Measurements from ENCODE around the gene PCNT.

The PCNT gene, protein sequence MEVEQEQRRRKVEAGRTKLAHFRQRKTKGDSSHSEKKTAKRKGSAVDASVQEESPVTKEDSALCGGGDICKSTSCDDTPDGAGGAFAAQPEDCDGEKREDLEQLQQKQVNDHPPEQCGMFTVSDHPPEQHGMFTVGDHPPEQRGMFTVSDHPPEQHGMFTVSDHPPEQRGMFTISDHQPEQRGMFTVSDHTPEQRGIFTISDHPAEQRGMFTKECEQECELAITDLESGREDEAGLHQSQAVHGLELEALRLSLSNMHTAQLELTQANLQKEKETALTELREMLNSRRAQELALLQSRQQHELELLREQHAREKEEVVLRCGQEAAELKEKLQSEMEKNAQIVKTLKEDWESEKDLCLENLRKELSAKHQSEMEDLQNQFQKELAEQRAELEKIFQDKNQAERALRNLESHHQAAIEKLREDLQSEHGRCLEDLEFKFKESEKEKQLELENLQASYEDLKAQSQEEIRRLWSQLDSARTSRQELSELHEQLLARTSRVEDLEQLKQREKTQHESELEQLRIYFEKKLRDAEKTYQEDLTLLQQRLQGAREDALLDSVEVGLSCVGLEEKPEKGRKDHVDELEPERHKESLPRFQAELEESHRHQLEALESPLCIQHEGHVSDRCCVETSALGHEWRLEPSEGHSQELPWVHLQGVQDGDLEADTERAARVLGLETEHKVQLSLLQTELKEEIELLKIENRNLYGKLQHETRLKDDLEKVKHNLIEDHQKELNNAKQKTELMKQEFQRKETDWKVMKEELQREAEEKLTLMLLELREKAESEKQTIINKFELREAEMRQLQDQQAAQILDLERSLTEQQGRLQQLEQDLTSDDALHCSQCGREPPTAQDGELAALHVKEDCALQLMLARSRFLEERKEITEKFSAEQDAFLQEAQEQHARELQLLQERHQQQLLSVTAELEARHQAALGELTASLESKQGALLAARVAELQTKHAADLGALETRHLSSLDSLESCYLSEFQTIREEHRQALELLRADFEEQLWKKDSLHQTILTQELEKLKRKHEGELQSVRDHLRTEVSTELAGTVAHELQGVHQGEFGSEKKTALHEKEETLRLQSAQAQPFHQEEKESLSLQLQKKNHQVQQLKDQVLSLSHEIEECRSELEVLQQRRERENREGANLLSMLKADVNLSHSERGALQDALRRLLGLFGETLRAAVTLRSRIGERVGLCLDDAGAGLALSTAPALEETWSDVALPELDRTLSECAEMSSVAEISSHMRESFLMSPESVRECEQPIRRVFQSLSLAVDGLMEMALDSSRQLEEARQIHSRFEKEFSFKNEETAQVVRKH (N-terminal part only)

DNA sequence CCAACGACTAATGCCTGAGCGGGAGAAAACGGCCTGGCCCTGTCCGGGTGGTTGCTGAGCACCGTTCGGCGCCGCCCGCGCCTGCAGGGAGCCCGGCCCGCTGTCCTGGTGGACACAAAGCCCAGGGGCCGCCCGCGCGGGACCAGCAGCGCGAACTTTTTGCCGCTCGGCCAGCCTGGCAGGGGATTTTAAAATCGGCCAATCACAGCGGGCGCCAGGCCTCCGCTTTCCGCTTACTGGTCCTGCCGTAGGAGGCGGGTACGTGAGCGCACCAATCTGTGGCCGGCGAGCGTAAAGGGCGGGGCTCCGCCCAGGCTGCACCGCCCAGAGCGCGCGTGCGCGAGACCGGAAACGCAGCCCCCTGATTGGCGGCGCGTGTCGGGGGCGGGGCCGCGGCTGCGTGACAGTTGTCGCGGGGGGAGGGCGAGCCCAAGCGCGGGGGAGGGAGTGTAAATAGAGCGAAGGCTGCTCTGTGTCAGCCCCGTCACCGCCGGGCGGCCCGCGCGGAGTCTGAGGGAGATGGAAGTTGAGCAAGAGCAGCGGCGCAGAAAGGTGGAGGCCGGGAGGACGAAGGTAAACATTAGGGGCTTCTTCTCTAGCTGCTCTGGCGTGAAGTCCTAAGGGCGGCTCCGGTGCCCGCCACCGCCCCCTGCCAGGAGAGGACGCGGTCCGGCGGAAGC is at the start of gene PCNT, which contains the start of gene C21orf58:
PCNT (plus strand) TSS at position 447 of the 680 bp plus-strand sequence; CDS start at position 520, 73 bp downstream.
C21orf58 (minus strand) TSS at position 161 of the 680 bp plus-strand sequence. CDS start 1,132 bp downstream, outside the sequence.
- H3K4me3 ChIP-seq (ENCODE audit: low read length) = peak within 1 kb of the TSS; percentile 95
- TF ChIP-seq, protein P1, sequence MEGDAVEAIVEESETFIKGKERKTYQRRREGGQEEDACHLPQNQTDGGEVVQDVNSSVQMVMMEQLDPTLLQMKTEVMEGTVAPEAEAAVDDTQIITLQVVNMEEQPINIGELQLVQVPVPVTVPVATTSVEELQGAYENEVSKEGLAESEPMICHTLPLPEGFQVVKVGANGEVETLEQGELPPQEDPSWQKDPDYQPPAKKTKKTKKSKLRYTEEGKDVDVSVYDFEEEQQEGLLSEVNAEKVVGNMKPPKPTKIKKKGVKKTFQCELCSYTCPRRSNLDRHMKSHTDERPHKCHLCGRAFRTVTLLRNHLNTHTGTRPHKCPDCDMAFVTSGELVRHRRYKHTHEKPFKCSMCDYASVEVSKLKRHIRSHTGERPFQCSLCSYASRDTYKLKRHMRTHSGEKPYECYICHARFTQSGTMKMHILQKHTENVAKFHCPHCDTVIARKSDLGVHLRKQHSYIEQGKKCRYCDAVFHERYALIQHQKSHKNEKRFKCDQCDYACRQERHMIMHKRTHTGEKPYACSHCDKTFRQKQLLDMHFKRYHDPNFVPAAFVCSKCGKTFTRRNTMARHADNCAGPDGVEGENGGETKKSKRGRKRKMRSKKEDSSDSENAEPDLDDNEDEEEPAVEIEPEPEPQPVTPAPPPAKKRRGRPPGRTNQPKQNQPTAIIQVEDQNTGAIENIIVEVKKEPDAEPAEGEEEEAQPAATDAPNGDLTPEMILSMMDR (conservative IDR thresholded peaks at IDR 0.05; ENCODE audit: low read length) = no peak
- peak; percentile 97 for DNase-seq (ENCODE audit: low read depth)

DNA sequence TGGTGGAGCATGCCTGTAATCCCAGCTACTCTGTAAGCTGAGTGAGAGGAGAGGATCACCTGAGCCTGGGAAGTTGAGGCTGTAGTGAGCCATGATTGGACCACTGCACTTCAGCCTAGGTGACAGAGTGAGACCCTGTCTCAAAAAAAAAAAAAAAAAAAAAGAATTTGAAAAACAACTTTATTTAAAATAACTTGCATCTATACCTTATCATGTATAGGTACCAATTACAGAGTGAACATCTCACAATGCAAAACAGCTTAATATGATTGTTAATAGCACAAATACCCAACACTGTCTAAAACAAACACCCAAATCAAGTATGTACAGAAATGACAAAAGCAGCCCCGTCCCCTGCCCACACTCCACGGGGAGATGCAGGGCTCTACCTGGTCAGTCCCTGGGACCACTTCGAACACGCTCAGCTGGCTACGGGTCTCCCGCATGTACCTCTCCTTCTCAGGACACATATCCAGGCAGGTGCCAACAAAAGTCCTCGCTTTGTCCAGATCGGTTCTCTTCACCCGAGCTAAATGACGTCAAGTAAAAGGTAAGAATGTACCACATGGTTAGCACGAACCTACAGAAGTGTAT is 49.1 kb upstream of the PCNT start:
- no peak overlapping the region for H3K4me3 ChIP-seq (ENCODE audit: low read length)
- DNase-seq (ENCODE audit: low read depth) = no peak
- TF ChIP-seq, protein P1 (conservative IDR thresholded peaks at IDR 0.05; ENCODE audit: low read length) = no peak

DNA sequence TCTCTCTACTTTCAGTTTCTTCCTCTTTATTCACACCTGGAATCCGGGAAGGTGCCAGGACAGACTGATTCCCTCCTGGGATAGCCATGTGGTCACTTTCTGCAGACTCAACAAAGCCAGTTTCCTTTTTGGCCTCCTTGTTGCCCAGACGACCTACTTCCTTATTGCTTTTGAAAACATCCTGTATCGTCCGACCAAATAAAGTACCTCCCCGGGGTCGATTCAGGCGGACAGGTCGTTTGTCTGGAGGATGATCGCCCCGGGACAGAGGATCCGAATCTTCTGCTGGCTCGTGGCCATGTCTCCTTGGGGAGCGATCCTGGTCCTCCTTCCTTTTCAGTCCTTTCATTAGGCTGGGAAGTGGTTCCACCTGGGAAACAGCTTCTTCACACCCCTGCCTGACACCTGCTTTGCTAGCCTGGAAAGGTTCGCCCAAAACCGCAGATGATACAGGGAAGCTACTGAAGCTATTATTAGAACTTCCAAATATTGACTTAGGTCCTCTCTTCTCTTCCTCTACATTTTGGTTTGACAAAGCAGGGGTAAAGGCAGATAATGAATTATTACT is 39.8 kb upstream of the PCNT start:
- H3K4me3 ChIP-seq (ENCODE audit: low read length) = no peak overlapping the region
- TF ChIP-seq, protein P1 (conservative IDR thresholded peaks at IDR 0.05; ENCODE audit: low read length) = no peak

DNA sequence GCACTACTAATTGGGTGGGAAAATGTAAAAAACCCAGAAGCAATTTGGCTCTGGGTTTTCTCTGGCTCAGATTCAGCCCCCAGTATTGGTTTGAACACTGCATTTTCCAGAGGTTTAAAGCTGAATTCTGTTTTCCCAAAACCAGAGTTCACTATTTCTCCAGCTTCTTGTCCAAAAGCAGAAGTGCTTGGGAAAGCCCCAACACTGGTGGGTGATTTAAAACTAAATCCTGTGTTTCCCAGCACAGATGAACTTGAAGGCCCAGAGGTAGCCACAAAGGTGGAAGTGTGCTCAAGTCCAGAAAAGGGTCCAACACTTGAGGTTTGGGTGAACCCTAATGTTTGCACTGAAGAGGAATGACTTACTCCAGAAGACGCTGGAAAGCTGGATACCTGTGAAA is 39.2 kb upstream of the PCNT start:
- no peak for DNase-seq (ENCODE audit: low read depth)
- H3K4me3 ChIP-seq (ENCODE audit: low read length) = peak overlapping the region; percentile 77
- TF ChIP-seq, protein P1 (conservative IDR thresholded peaks at IDR 0.05; ENCODE audit: low read length) = no peak

More for the DNA sequence above, 39.8 kb upstream of the PCNT start:
- no peak for DNase-seq (ENCODE audit: low read depth)

DNA sequence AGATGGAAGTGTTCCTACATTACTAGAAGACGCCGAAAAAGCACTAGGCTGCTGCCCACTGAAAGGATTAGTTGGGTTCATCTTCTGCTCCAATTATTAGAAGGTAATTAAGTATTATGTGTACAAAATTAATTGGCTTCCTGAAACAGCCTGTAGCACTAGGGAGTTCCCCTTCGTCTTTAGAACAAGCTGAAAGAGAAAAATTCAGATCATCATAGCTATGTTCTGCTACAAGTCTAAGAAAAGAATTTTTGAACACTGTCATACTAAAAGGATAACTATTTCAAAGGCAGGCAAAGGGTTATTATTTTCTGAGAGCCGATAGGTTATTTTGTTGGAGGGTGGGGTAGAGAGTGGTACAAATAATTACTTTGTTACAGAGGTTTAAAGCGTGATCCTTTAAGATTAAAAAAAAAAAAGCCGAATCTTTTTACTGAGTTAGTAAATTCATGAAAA is 38.7 kb upstream of the PCNT start, which contains the start of gene MCM3AP:
MCM3AP (minus strand) TSS at position 406 of the 456 bp plus-strand sequence; CDS start at position 81, 325 bp downstream.
- TF ChIP-seq, protein P1 (conservative IDR thresholded peaks at IDR 0.05; ENCODE audit: low read length) = no peak
- no peak for DNase-seq (ENCODE audit: low read depth)

More for the DNA sequence above, 38.7 kb upstream of the PCNT start, which contains the start of gene MCM3AP:
- peak within 1 kb of the TSS; percentile 77 for H3K4me3 ChIP-seq (ENCODE audit: low read length)
